Measurements from ENCODE around the gene GALNT13.

DNA sequence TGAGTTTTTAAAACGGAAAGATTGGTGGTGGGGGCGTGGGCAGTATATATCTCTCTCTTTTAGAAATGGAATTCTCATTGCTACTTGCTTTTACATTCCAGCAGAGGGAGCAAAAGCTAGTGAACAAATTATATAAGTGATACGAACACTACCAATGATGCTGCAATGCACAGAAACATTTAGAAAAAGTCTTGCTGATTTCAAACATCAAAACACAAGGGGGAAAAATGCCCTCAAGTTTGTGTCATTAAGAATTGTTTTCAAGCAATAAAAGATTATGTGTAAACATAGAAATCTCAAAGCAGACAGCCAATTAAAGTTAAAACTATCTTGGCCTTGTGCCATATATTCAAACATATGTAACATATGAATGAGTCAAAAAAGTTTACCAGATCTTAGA, 530.5 kb downstream of the GALNT13 start:
- TF ChIP-seq, protein P1, sequence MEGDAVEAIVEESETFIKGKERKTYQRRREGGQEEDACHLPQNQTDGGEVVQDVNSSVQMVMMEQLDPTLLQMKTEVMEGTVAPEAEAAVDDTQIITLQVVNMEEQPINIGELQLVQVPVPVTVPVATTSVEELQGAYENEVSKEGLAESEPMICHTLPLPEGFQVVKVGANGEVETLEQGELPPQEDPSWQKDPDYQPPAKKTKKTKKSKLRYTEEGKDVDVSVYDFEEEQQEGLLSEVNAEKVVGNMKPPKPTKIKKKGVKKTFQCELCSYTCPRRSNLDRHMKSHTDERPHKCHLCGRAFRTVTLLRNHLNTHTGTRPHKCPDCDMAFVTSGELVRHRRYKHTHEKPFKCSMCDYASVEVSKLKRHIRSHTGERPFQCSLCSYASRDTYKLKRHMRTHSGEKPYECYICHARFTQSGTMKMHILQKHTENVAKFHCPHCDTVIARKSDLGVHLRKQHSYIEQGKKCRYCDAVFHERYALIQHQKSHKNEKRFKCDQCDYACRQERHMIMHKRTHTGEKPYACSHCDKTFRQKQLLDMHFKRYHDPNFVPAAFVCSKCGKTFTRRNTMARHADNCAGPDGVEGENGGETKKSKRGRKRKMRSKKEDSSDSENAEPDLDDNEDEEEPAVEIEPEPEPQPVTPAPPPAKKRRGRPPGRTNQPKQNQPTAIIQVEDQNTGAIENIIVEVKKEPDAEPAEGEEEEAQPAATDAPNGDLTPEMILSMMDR (IDR thresholded peaks at IDR 0.05) = no peak
- no peak for TF ChIP-seq POLR2AphosphoS5 (IDR thresholded peaks at IDR 0.05; ENCODE audit: insufficient read depth in 1 of 2, low read depth in 1 of 2)
